GM23248 (cell line): ENCODE results near the gene PIP5K1B. TPM values are rescaled to one million over a fixed set of nuclear protein-coding genes. Genes with fewer than 3 reads are reported as not detected.

Source experiments
- DNase-seq: peaks from one replicate; pipeline ENCODE4 v3.0.0-alpha.2; 2015
- H2AFZ ChIP-seq: fragments of 200-600 bp; sonication (generic); 2 replicates; pipeline ENCODE4 v1.6.1; 2016; ENCODE audit warnings: antibody characterized with exemption
- H3F3A ChIP-seq: fragments of 200-600 bp; sonication (generic); 2 replicates; pipeline ENCODE4 v1.6.1; 2016; ENCODE audit warnings: mild to moderate bottlenecking, antibody characterized with exemption, mixed run types; ENCODE audit not compliant: insufficient read depth
- H3K27ac ChIP-seq: fragments of 200-600 bp; sonication (generic); 2 replicates; pipeline ENCODE4 v1.5.1; 2016; ENCODE audit warnings: mild to moderate bottlenecking
- H3K27me3 ChIP-seq: fragments of 200-600 bp; sonication (generic); replicated peaks from 2 replicates; pipeline ENCODE4 v1.6.1; 2016; ENCODE audit warnings: mild to moderate bottlenecking; ENCODE audit not compliant: insufficient read depth
- H3K36me3 ChIP-seq: fragments of 200-600 bp; sonication (generic); 2 replicates; pipeline ENCODE4 v1.6.1; 2016; ENCODE audit warnings: low read depth, mild to moderate bottlenecking
- H3K4me1 ChIP-seq: fragments of 200-600 bp; sonication (generic); 2 replicates; pipeline ENCODE4 v1.6.1; 2016; ENCODE audit warnings: mild to moderate bottlenecking; ENCODE audit not compliant: insufficient read depth
- H3K4me2 ChIP-seq: fragments of 200-600 bp; sonication (generic); one replicate; pipeline ENCODE4 v1.6.1; 2016; ENCODE audit warnings: mild to moderate bottlenecking; ENCODE audit not compliant: unreplicated experiment
- H3K4me3 ChIP-seq: fragments of 200-600 bp; sonication (generic); 2 replicates; pipeline ENCODE4 v1.5.1; 2016; ENCODE audit warnings: mild to moderate bottlenecking
- H3K79me2 ChIP-seq: fragments of 200-600 bp; sonication (generic); 2 replicates; pipeline ENCODE4 v1.6.1; 2016; ENCODE audit warnings: mild to moderate bottlenecking; ENCODE audit not compliant: insufficient read depth
- H3K9ac ChIP-seq: fragments of 200-600 bp; sonication (generic); 2 replicates; pipeline ENCODE4 v1.6.1; 2016; ENCODE audit warnings: mild to moderate bottlenecking
- H3K9me2 ChIP-seq: fragments of 200-600 bp; sonication (generic); 2 replicates; pipeline ENCODE4 v1.6.1; 2016; ENCODE audit warnings: mixed run types, mild to moderate bottlenecking, moderate library complexity; ENCODE audit not compliant: insufficient read depth
- H3K9me3 ChIP-seq: fragments of 200-600 bp; sonication (generic); one replicate; pipeline ENCODE4 v1.6.1; 2017; ENCODE audit warnings: low read depth
- H4K20me1 ChIP-seq: fragments of 200-600 bp; sonication (generic); 2 replicates; pipeline ENCODE4 v1.6.0; 2016; ENCODE audit not compliant: insufficient read depth
- EZH2 ChIP-seq: fragments of 200-600 bp; sonication (generic); IDR thresholded peaks from 2 replicates; pipeline ENCODE4 v1.6.1; 2018; ENCODE audit warnings: antibody characterized with exemption, mild to moderate bottlenecking; ENCODE audit not compliant: insufficient read depth, poor library complexity, severe bottlenecking
- EZH2phosphoT487 ChIP-seq: fragments of 200-600 bp; sonication (generic); IDR thresholded peaks from 2 replicates; pipeline ENCODE4 v1.6.1; 2018; ENCODE audit warnings: antibody characterized with exemption, moderate library complexity, mild to moderate bottlenecking, low read depth; ENCODE audit not compliant: insufficient read depth
- WGBS, 2 experiments: methylation state at CpG; one replicate each; pipeline ENCODE4 v1.1.6; 2015 to 2017; ENCODE audit warnings: low lambda C conversion rate in 2 of 2, low coverage in 1 of 2; ENCODE audit errors: missing lambda C conversion rate in 2 of 2; 5-methylcytosine and 5-hydroxymethylcytosine counted together
- in situ Hi-C: fragments of 300-500 bp; cut with MboI; formaldehyde crosslinking; loops from 2 replicates; pipeline ENCODE4 v1.15.0; 2020
- polyA plus RNA-seq: library from polyadenylated mRNA; unstranded; fragments of >200 nt; fragmentation: Nextera tagmentation; extraction: Ambion mirVana; gene quantifications from 2 replicates; pipeline ENCODE4 v1.2.1, GENCODE V29; 2016
- total RNA-seq: library from RNA; depleted of rRNA; stranded (reverse); fragments of >200 nt; shearing (Covaris generic); gene quantifications from 2 replicates; pipeline ENCODE4 v1.2.3, GENCODE V29; 2014

Gene PIP5K1B
- total and polyA plus RNA-seq, 2 experiments from 2014 or later, result not detected

- Histone ChIP-seq H3K4me3 (no peak overlapping the region), H3K27ac (no peak overlapping the region), H3K27me3 (no peaks in the 10 kb centered on the region), H3K79me2 (no peaks in the 10 kb centered on the region), H3K9ac (no peak overlapping the region), H3K36me3 (no peaks in the 10 kb centered on the region), H3K4me2 (no peak overlapping the region), H2AFZ (no peak overlapping the region), H3K9me3 (no peaks in the 10 kb centered on the region), H4K20me1 (no peaks in the 10 kb centered on the region), H3K4me1 (no peaks in the 10 kb centered on the region), H3F3A (no peaks in the 10 kb centered on the region), H3K9me2 (no peaks in the 10 kb centered on the region)
- TF ChIP-seq EZH2 (no peak), EZH2phosphoT487 (no peak)
- WGBS, 2 experiments, result 35% methylated on average over 7 of the region's 7 CpGs
- no peak for DNase-seq
- in situ Hi-C loops, result no loop called here
Observed at GRCh38 chr9:68720656-68721313, 15.7 kb downstream of the PIP5K1B start.

GRCh38 chr9:68721666-68722330, 16.8 kb downstream of the PIP5K1B start:
- in situ Hi-C loops, result no loop called here

GRCh38 chr9:68725070-68725469, 20.0 kb downstream of the PIP5K1B start:
- H3K9me3 ChIP-seq, result no peaks in the 10 kb centered on the region
- no peaks in the 10 kb centered on the region for H3K79me2 ChIP-seq
- in situ Hi-C loops, result no loop called here
- no peak for DNase-seq
- no peak overlapping the region for H3K27ac ChIP-seq
- H3K4me3 ChIP-seq, result no peak overlapping the region
- no peaks in the 10 kb centered on the region for H3F3A ChIP-seq
- H3K4me1 ChIP-seq, result no peaks in the 10 kb centered on the region
- no peaks in the 10 kb centered on the region for H3K36me3 ChIP-seq
- H3K27me3 ChIP-seq, result no peaks in the 10 kb centered on the region
- no peaks in the 10 kb centered on the region for H4K20me1 ChIP-seq
- H3K4me2 ChIP-seq, result no peak overlapping the region
- no peak overlapping the region for H2AFZ ChIP-seq
- TF ChIP-seq EZH2phosphoT487, result no peak
- no peak for TF ChIP-seq EZH2
- H3K9me2 ChIP-seq, result no peaks in the 10 kb centered on the region
- WGBS, 2 experiments, result 9 to 19% methylated on average over 3 of the region's 3 CpGs
- H3K9ac ChIP-seq, result no peak overlapping the region

More at GRCh38 chr9:68721666-68722330, 16.8 kb downstream of the PIP5K1B start:
- H3K4me2 ChIP-seq, result no peak overlapping the region
- H4K20me1 ChIP-seq, result no peaks in the 10 kb centered on the region
- H3K27me3 ChIP-seq, result no peaks in the 10 kb centered on the region
- H3K79me2 ChIP-seq, result no peaks in the 10 kb centered on the region
- no peaks in the 10 kb centered on the region for H3K36me3 ChIP-seq
- no peak overlapping the region for H3K9ac ChIP-seq
- 49 to 51% methylated on average over 8 of the region's 8 CpGs for WGBS, 2 experiments
- no peak overlapping the region for H2AFZ ChIP-seq
- H3K27ac ChIP-seq, result no peak overlapping the region
- no peak for DNase-seq
- H3K4me1 ChIP-seq, result no peaks in the 10 kb centered on the region
- H3K9me3 ChIP-seq, result no peaks in the 10 kb centered on the region
- TF ChIP-seq EZH2phosphoT487, result no peak
- TF ChIP-seq EZH2, result no peak
- H3K4me3 ChIP-seq, result no peak overlapping the region
- H3K9me2 ChIP-seq, result no peaks in the 10 kb centered on the region
- H3F3A ChIP-seq, result no peaks in the 10 kb centered on the region

GRCh38 chr9:68726489-68726888, 21.4 kb downstream of the PIP5K1B start:
- no peaks in the 10 kb centered on the region for H3K9me2 ChIP-seq
- no peak overlapping the region for H3K4me2 ChIP-seq
- no peaks in the 10 kb centered on the region for H4K20me1 ChIP-seq
- H2AFZ ChIP-seq, result no peak overlapping the region
- H3K9me3 ChIP-seq, result no peaks in the 10 kb centered on the region
- no peak for DNase-seq
- H3K4me3 ChIP-seq, result no peak overlapping the region
- H3F3A ChIP-seq, result no peaks in the 10 kb centered on the region
- WGBS, 2 experiments, result 17 to 27% methylated on average over 5 of the region's 5 CpGs
- no peaks in the 10 kb centered on the region for H3K36me3 ChIP-seq
- no peak overlapping the region for H3K9ac ChIP-seq
- H3K79me2 ChIP-seq, result no peaks in the 10 kb centered on the region
- H3K27ac ChIP-seq, result no peak overlapping the region
- no peaks in the 10 kb centered on the region for H3K4me1 ChIP-seq
- no peaks in the 10 kb centered on the region for H3K27me3 ChIP-seq
- in situ Hi-C loops, result no loop called here
- TF ChIP-seq EZH2 (no peak), EZH2phosphoT487 (no peak)
